GM21619 (cell line): Measurements from ENCODE around the gene ASPM.

Experiments used
- ATAC-seq: cut with Tn5 transposase; IDR thresholded peaks from one replicate; pipeline ENCODE4 v1.9.1; 2021; ENCODE audit not compliant: unreplicated experiment

The ASPM gene

GRCh38 chr1:197146101-197147095 is at the start of gene ASPM:
Gene ASPM (minus strand): TSS chr1:197146669. CDS start chr1:197146437, 232 bp downstream.
- ATAC-seq, result peak; percentile 97

GRCh38 chr1:197195100-197195499 is 48.6 kb upstream of the ASPM start:
- no peak for ATAC-seq

GRCh38 chr1:197184190-197184589 is 37.7 kb upstream of the ASPM start:
- no peak for ATAC-seq

GRCh38 chr1:197183195-197183748 is 36.8 kb upstream of the ASPM start:
- ATAC-seq, result no peak

GRCh38 chr1:197182716-197183115 is 36.2 kb upstream of the ASPM start:
- no peak for ATAC-seq

GRCh38 chr1:197181982-197182381 is 35.5 kb upstream of the ASPM start:
- ATAC-seq, result peak; percentile 58

- ATAC-seq, result peak; percentile 44
Measured at GRCh38 chr1:197180252-197180878, 33.9 kb upstream of the ASPM start.

- ATAC-seq, result peak; percentile 47
Measured at GRCh38 chr1:197178998-197179397, 32.5 kb upstream of the ASPM start.

- no peak for ATAC-seq
Measured at GRCh38 chr1:197174818-197175217, 28.3 kb upstream of the ASPM start.

GRCh38 chr1:197173571-197174507 is 27.4 kb upstream of the ASPM start:
- no peak for ATAC-seq

- ATAC-seq, result no peak
Measured at GRCh38 chr1:197171531-197171930, 25.1 kb upstream of the ASPM start.

GRCh38 chr1:197170538-197170937 is 24.1 kb upstream of the ASPM start:
- no peak for ATAC-seq

GRCh38 chr1:197159461-197159860 is 13.0 kb upstream of the ASPM start:
- no peak for ATAC-seq

GRCh38 chr1:197156692-197157091 is 10.2 kb upstream of the ASPM start:
- ATAC-seq, result no peak

GRCh38 chr1:197152662-197153061 is 6.2 kb upstream of the ASPM start:
- no peak for ATAC-seq

- no peak for ATAC-seq
Measured at GRCh38 chr1:197151185-197151584, 4.7 kb upstream of the ASPM start.

GRCh38 chr1:197150336-197151005 is 4.0 kb upstream of the ASPM start:
- ATAC-seq, result no peak

- no peak for ATAC-seq
Measured at GRCh38 chr1:197149340-197149739, 2.9 kb upstream of the ASPM start.

GRCh38 chr1:197145446-197146024 is 934 bp downstream of the ASPM start:
- no peak for ATAC-seq
